HEK293 (cell line): ENCODE data around the gene MLKL.

Experiments used
- CTCF ChIP-seq: fragments of 450-650 bp; formaldehyde crosslinking; IDR thresholded peaks from 2 replicates; pipeline ENCODE4 v1.5.1; 2016; ENCODE audit warnings: missing biosample characterization, missing genetic modification characterization
- IKZF3 ChIP-seq: fragments of 450-650 bp; IDR thresholded peaks from 2 replicates; pipeline ENCODE4 v1.5.0; 2018; ENCODE audit warnings: missing biosample characterization, mild to moderate bottlenecking, missing genetic modification characterization, moderate library complexity
- ZNF776 ChIP-seq: fragments of 450-650 bp; formaldehyde crosslinking; IDR thresholded peaks from 2 replicates; pipeline ENCODE4 v1.5.0; 2017; ENCODE audit warnings: missing biosample characterization, missing genetic modification characterization, borderline replicate concordance

- TF ChIP-seq CTCF (tag by site-specific recombination) (no peak), IKZF3 (tag by site-specific recombination) (no peak), ZNF776 (tag by site-specific recombination) (no peak)
Measured at GRCh38 chr16:74734361-74735161, 33.9 kb upstream of the MLKL start.
